ENCODE data around the gene LSM3. TPM values are rescaled to one million over a fixed set of nuclear protein-coding genes. Genes with fewer than 3 reads are reported as not detected.

The LSM3 gene
- total and polyA plus RNA-seq, 7 donors, result 8.0 to 20.4 (median 16.5) TPM

DNA sequence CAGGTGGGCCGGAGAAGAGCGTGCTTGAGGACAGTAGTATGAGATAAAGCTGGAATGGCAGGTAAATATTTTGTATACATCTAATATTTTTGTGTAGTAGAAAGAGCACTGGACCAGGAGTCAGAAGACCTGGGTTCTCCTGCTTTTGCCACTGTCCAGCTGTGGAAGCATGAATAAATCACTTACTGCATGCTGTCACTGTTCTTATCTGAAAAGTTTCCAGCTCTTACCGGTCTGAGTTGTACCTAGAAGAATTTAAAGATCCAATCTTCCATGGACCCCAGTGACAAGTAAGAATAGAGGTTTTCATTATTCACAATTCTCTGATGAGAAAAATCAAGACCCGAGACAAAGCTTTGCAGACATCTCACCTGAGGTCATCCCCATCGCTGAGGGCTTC is 6.1 kb upstream of the LSM3 start:
- TF ChIP-seq EP300 (IDR thresholded peaks at IDR 0.05) (no peak), POLR2AphosphoS5 (IDR thresholded peaks at IDR 0.05) (no peak), POLR2A (IDR thresholded peaks at IDR 0.05) (no peak)
- TF ChIP-seq, protein P1, sequence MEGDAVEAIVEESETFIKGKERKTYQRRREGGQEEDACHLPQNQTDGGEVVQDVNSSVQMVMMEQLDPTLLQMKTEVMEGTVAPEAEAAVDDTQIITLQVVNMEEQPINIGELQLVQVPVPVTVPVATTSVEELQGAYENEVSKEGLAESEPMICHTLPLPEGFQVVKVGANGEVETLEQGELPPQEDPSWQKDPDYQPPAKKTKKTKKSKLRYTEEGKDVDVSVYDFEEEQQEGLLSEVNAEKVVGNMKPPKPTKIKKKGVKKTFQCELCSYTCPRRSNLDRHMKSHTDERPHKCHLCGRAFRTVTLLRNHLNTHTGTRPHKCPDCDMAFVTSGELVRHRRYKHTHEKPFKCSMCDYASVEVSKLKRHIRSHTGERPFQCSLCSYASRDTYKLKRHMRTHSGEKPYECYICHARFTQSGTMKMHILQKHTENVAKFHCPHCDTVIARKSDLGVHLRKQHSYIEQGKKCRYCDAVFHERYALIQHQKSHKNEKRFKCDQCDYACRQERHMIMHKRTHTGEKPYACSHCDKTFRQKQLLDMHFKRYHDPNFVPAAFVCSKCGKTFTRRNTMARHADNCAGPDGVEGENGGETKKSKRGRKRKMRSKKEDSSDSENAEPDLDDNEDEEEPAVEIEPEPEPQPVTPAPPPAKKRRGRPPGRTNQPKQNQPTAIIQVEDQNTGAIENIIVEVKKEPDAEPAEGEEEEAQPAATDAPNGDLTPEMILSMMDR (IDR thresholded peaks at IDR 0.05), result no peak
- H3K36me3 ChIP-seq, result peaks cover 35 to 54% (median 45%) of the 10 kb centered on the region in 4 donors
- no peak overlapping the region for H3K4me3 ChIP-seq
- peaks cover 0 to 19% (median 16%) of the 10 kb centered on the region in 4 donors for H3K4me1 ChIP-seq
- intact Hi-C loops (cut with DNase I), result loop anchor here (10.0 kb wide), 1 partner anchor 772 kb away; the partner anchor contains the start of gene NR2C2
- no peaks in the 10 kb centered on the region for H3K9me3 ChIP-seq
- H3K27me3 ChIP-seq, result no peaks in the 10 kb centered on the region
- DNase-seq, result no peak
- WGBS, 2 donors, result 96% methylated on average over 5 of the region's 5 CpGs
- H3K27ac ChIP-seq, result no peak overlapping the region

DNA sequence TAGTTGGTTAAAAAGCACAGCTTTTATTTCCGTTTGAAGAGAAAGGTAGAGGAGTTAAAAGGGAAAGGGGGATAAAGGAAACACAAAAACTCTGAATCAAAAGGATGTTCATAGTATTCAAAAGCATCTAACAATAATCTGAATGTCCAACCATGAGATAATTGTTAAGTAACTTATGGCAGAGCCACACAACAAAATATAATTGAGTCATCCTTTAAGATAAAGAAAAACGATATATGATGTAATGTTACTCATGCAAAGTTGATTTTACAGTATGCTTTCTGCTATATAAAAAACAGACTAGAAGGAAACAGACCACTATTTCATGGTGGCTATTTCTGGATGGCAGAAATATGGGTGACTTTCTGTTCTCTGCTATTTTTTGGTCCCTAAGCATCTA is 4.1 kb upstream of the LSM3 start:
- Histone ChIP-seq H3K9me3 (no peaks in the 10 kb centered on the region), H3K36me3 (peaks cover 23 to 34% (median 28%) of the 10 kb centered on the region in 4 donors), H3K4me1 (peaks cover 0 to 28% (median 26%) of the 10 kb centered on the region in 4 donors), H3K27me3 (no peaks in the 10 kb centered on the region), H3K27ac (no peak overlapping the region), H3K4me3 (no peak overlapping the region)
- 53 to 64% methylated on average over 2 of the region's 2 CpGs for WGBS, 2 donors
- DNase-seq, result no peak
- intact Hi-C loops (cut with DNase I), result loop anchor here (10.0 kb wide), 1 partner anchor 770 kb away; the partner anchor contains the start of gene NR2C2
- TF ChIP-seq POLR2AphosphoS5 (IDR thresholded peaks at IDR 0.05) (no peak), POLR2A (IDR thresholded peaks at IDR 0.05) (no peak), EP300 (IDR thresholded peaks at IDR 0.05) (no peak)
- TF ChIP-seq, protein P1 (IDR thresholded peaks at IDR 0.05), result no peak

DNA sequence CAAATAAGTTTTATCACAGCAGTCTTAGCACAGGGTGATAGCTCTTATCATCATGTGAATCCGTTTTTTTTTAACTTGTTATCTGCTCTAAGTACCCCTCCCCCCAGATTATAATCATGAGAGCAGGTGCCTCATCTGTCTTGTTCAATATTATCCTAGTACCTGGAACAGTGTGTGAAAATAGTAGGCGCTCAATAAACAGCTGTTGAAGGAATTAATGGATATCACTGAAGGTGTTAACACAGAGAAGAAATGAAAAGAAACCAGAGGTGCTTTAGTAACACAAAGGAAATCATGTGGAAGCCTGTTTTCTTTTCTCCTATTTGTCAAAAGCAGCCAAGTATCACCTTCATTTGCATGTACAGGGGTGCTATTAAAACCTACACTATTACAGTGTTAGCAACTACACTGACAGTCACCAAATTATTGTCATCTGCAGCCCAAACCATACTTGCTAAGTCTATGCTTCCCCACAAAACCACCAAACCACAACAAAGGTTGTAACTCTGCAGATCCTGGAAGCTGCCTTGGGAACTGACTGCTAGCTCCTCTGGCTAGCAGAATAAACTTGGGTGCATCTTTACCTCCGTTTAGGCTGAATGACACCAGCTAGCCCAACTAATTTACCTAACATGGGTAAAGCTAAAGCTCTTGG is 3.1 kb upstream of the LSM3 start:
- intact Hi-C loops (cut with DNase I), result loop anchor here (10.0 kb wide), 1 partner anchor 769 kb away; the partner anchor contains the start of gene NR2C2
- WGBS, 2 donors, result 63 to 64% methylated on average over 3 of the region's 3 CpGs
- Histone ChIP-seq H3K4me3 (no peak overlapping the region), H3K27me3 (no peaks in the 10 kb centered on the region), H3K9me3 (no peaks in the 10 kb centered on the region), H3K27ac (no peak overlapping the region), H3K36me3 (peaks cover 16 to 24% (median 19%) of the 10 kb centered on the region in 4 donors), H3K4me1 (peaks cover 0 to 32% (median 29%) of the 10 kb centered on the region in 4 donors)
- no peak for DNase-seq
- TF ChIP-seq POLR2A (IDR thresholded peaks at IDR 0.05) (no peak), EP300 (IDR thresholded peaks at IDR 0.05) (no peak), POLR2AphosphoS5 (IDR thresholded peaks at IDR 0.05) (no peak)
- TF ChIP-seq, protein P1 (IDR thresholded peaks at IDR 0.05), result no peak

DNA sequence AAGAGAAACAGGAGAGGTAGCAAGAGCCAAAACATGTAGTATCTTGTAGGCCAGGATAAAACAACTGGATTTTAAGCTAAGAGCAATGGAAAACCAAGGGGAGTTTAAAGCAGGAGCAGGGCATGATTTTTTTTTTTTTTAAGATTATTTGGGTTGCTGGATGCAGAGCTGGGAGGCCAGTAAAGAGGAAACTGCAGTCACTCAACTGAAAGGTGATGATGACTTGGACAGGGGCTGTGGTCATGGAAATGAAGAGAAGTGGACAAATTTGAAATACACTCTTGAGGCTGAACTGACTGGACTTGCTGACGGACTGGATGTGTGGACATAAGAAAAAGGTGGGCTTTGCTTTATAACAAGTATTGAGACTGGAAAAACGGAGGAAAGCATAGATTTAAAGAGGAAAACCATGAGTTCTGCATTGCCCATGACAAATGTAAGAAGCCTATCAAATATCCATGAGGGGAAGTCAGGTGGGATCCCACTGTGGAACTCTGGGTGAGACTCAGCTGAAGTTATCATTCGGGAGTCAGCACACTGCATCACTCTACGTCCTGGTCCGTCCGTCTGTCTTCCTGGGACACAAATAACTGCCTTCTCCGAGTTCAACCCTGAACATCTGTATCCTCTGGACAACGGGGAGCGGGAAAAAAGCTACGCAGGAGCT is 904 bp upstream of the LSM3 start:
- Histone ChIP-seq H3K36me3 (peaks cover 0 to 18% (median 4%) of the 10 kb centered on the region in 4 donors), H3K27me3 (no peaks in the 10 kb centered on the region), H3K27ac (peak overlapping the region; percentile 89 to 99 (median 96)), H3K4me3 (peak overlapping the region; percentile 62 to 89 (median 76)), H3K9me3 (no peaks in the 10 kb centered on the region), H3K4me1 (peaks cover 0 to 32% (median 29%) of the 10 kb centered on the region in 4 donors)
- no peak for DNase-seq
- 4 to 7% methylated on average over 10 of the region's 10 CpGs for WGBS, 2 donors
- TF ChIP-seq, protein P1 (IDR thresholded peaks at IDR 0.05), result no peak
- TF ChIP-seq EP300 (IDR thresholded peaks at IDR 0.05), result no peak
- TF ChIP-seq POLR2AphosphoS5 (IDR thresholded peaks at IDR 0.05), result no peak
- TF ChIP-seq POLR2A (IDR thresholded peaks at IDR 0.05), result no peak
- intact Hi-C loops (cut with DNase I), result loop anchor here (1.0 to 10.0 kb wide), 5 partner anchors 33 to 767 kb away; partner anchors contain the start of genes CCDC174, NR2C2 and TMEM43

All from sigmoid colon (tissue), 7 donors.